GM21528 (cell line): ENCODE measurements around the gene SPRY2.
A peak's percentile ranks its signal among the peaks of the same experiment; 100 is the strongest.

Experiments
- ATAC-seq: cut with Tn5 transposase; IDR thresholded peaks from one replicate; pipeline ENCODE4 v1.9.1; 2021; ENCODE audit warnings: mild to moderate bottlenecking, moderate library complexity; ENCODE audit not compliant: unreplicated experiment, low FRiP score

The SPRY2 gene

GRCh38 chr13:80341101-80341755 lies at the start of gene SPRY2:
Gene SPRY2, minus strand, starts transcription at chr13:80341126. Its CDS starts 3,421 bp downstream, at chr13:80337705.
- peak; percentile 59 for ATAC-seq

- ATAC-seq = no peak
Measured at GRCh38 chr13:80390338-80390737, 49.4 kb upstream of the SPRY2 start.

- no peak for ATAC-seq
Measured at GRCh38 chr13:80389073-80390038, 48.4 kb upstream of the SPRY2 start.

GRCh38 chr13:80388506-80388905 lies 47.6 kb upstream of the SPRY2 start:
- ATAC-seq = no peak

- ATAC-seq = no peak
Measured at GRCh38 chr13:80386592-80386991, 45.7 kb upstream of the SPRY2 start.

- ATAC-seq = no peak
Measured at GRCh38 chr13:80386002-80386401, 45.1 kb upstream of the SPRY2 start.

- ATAC-seq = no peak
Measured at GRCh38 chr13:80382576-80382975, 41.6 kb upstream of the SPRY2 start.

GRCh38 chr13:80379245-80379644 lies 38.3 kb upstream of the SPRY2 start:
- no peak for ATAC-seq

GRCh38 chr13:80376554-80376953 lies 35.6 kb upstream of the SPRY2 start:
- no peak for ATAC-seq

GRCh38 chr13:80374901-80375300 lies 34.0 kb upstream of the SPRY2 start:
- no peak for ATAC-seq

GRCh38 chr13:80374444-80374843 lies 33.5 kb upstream of the SPRY2 start:
- ATAC-seq = no peak

GRCh38 chr13:80371840-80372509 lies 31.0 kb upstream of the SPRY2 start:
- ATAC-seq = no peak

- no peak for ATAC-seq
Measured at GRCh38 chr13:80367473-80367872, 26.5 kb upstream of the SPRY2 start.

- ATAC-seq = no peak
Measured at GRCh38 chr13:80363890-80364503, 23.1 kb upstream of the SPRY2 start.

- ATAC-seq = no peak
Measured at GRCh38 chr13:80362481-80362880, 21.6 kb upstream of the SPRY2 start.

- ATAC-seq = peak; percentile 71
Measured at GRCh38 chr13:80361883-80362327, 21.0 kb upstream of the SPRY2 start.

- ATAC-seq = no peak
Measured at GRCh38 chr13:80361298-80361697, 20.4 kb upstream of the SPRY2 start.

GRCh38 chr13:80360453-80360800 lies 19.5 kb upstream of the SPRY2 start:
- ATAC-seq = no peak

GRCh38 chr13:80359778-80360452 lies 19.0 kb upstream of the SPRY2 start:
- ATAC-seq = no peak

GRCh38 chr13:80359414-80359777 lies 18.5 kb upstream of the SPRY2 start:
- no peak for ATAC-seq
